MM.1S (cell line): Measurements from ENCODE around the gene ZNF516.

Source experiments
- CTCF ChIP-seq: fragments of 300-600 bp; sonication (generic); IDR thresholded peaks from 2 replicates; pipeline ENCODE4 v1.5.1; 2016; ENCODE audit warnings: antibody characterized with exemption, low read length, mixed read lengths
- EZH2 ChIP-seq: fragments of 300-600 bp; sonication (generic); optimal IDR thresholded peaks from 2 replicates; pipeline ENCODE3; 2017; ENCODE audit warnings: low read depth, mild to moderate bottlenecking, antibody characterized with exemption, low read length, mixed read lengths

- TF ChIP-seq CTCF (no peak), EZH2 (no peak)
These were observed 129.5 kb downstream of the ZNF516 start for GRCh38 chr18:76365561-76365960.
